T-helper 17 cell (primary cell): ENCODE results near the gene IGSF3. TPM values are rescaled to one million over a fixed set of nuclear protein-coding genes. Genes with fewer than 3 reads are reported as not detected.
"Not testable (repeated sequence)": the region's sequence is repeated elsewhere in the genome, so short reads cannot be mapped to it uniquely, and the experiment has no call there.

Experiments used
- ATAC-seq: fragments of 150-1000 bp; cut with Tn5 transposase; 2 replicates; pipeline ENCODE4 v1.10.0; 2021; ENCODE audit warnings: mild to moderate bottlenecking, moderate library complexity
- DNase-seq, 3 donors: peaks; one replicate each; pipeline versions ENCODE4 v3.0.0 to v3.0.0-alpha.2; 2020 to 2021
- H3K9me3 ChIP-seq: one replicate; pipeline ENCODE4 v1.7.0; 2013; ENCODE audit warnings: low read length, mild to moderate bottlenecking; ENCODE audit not compliant: control insufficient read depth, poor library complexity, severe bottlenecking
- H3K27ac Mint-ChIP-seq: one replicate; pipeline ENCODE4 v1.8.0; 2022; ENCODE audit warnings: mild to moderate bottlenecking, moderate library complexity, mixed read lengths
- H3K27me3 Mint-ChIP-seq: one replicate; pipeline ENCODE4 v1.8.0; 2022; ENCODE audit warnings: mixed read lengths
- H3K36me3 Mint-ChIP-seq: one replicate; pipeline ENCODE4 v1.8.0; 2022; ENCODE audit warnings: low read depth, mixed read lengths
- H3K4me1 Mint-ChIP-seq: one replicate; pipeline ENCODE4 v1.8.0; 2022; ENCODE audit warnings: mild to moderate bottlenecking, mixed read lengths
- H3K4me3 Mint-ChIP-seq: one replicate; pipeline ENCODE4 v1.8.0; 2022; ENCODE audit warnings: mild to moderate bottlenecking, moderate library complexity, mixed read lengths
- total RNA-seq, 4 donors: library from RNA in 2 of 4; stranded (reverse) in 2 of 4; gene quantifications; one replicate each; pipeline ENCODE4 v1.2.3 and lab custom pipeline; 2022 to 2026

The IGSF3 gene
- total RNA-seq, 2 donors from 2014 or later, result 0.02 to 0.16 TPM

DNA sequence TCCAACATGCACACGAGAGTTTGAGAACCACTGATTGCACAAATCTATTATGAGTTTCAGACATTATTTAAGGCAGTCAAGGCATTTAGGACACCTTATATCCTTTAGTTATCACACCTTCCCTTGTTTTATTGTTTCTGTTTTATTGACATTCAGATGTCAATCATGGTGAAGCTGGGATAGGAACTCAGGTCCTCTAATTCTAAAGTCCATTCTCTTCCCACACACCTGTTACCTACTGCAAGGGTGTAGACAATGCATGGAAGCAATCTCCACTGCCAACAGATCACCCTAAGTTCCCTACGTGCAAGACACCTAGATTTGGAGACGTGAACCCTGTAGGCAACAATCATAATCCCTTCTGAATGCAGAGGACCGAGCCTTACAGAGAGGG is 2.6 kb downstream of the IGSF3 start:
- Mint-ChIP-seq H3K4me3 (no peak overlapping the region), H3K27me3 (peaks cover 33% of the 10 kb centered on the region), H3K36me3 (peaks cover 2% of the 10 kb centered on the region), H3K27ac (no peak overlapping the region), H3K4me1 (peaks cover 11% of the 10 kb centered on the region)
- DNase-seq (no peak), ATAC-seq (no peak)
- H3K9me3 ChIP-seq, result no peaks in the 10 kb centered on the region

GRCh38 chr1:116664366-116664977 is 3.1 kb downstream of the IGSF3 start:
- peaks cover 11% of the 10 kb centered on the region for H3K4me1 Mint-ChIP-seq
- peaks cover 2% of the 10 kb centered on the region for H3K36me3 Mint-ChIP-seq
- DNase-seq, result no peak
- no peaks in the 10 kb centered on the region for H3K9me3 ChIP-seq
- H3K4me3 Mint-ChIP-seq, result no peak overlapping the region
- peaks cover 33% of the 10 kb centered on the region for H3K27me3 Mint-ChIP-seq
- ATAC-seq, result no peak
- no peak overlapping the region for H3K27ac Mint-ChIP-seq

GRCh38 chr1:116663821-116664220 is 3.7 kb downstream of the IGSF3 start:
- peaks cover 2% of the 10 kb centered on the region for H3K36me3 Mint-ChIP-seq
- H3K27ac Mint-ChIP-seq, result no peak overlapping the region
- H3K4me3 Mint-ChIP-seq, result no peak overlapping the region
- DNase-seq (no peak), ATAC-seq (no peak)
- H3K27me3 Mint-ChIP-seq, result peaks cover 33% of the 10 kb centered on the region
- peaks cover 11% of the 10 kb centered on the region for H3K4me1 Mint-ChIP-seq
- no peaks in the 10 kb centered on the region for H3K9me3 ChIP-seq

DNA sequence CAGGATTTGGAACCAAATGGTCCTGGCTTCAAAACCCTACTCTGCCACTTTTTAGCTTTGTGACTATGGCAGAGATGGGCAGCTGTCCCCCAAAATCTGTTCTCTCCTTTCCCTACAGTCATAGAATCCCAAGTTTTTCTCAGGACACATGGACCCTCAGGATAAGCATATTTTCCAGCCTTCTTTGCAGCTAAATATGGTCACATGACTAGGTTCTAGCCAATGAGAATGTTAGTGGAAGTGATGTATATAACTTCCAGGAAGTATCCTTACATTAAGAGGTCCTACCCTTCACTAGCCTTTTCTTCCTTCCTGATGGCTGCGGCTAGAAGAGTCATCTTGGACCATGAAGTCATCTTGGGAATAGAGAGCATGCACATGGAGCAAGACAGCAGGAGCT is 5.9 kb downstream of the IGSF3 start:
- no peak overlapping the region for H3K4me3 Mint-ChIP-seq
- no peak for ATAC-seq
- peaks cover 31% of the 10 kb centered on the region for H3K27me3 Mint-ChIP-seq

GRCh38 chr1:116658645-116659044 is 8.9 kb downstream of the IGSF3 start:
- H3K9me3 ChIP-seq, H3K36me3 Mint-ChIP-seq, ATAC-seq, H3K4me1 Mint-ChIP-seq, DNase-seq, H3K4me3 Mint-ChIP-seq: not testable (repeated sequence)
- peak overlapping the region; percentile 16 for H3K27ac Mint-ChIP-seq
- peaks cover 16% of the 10 kb centered on the region for H3K27me3 Mint-ChIP-seq

More for the DNA sequence above, 5.9 kb downstream of the IGSF3 start:
- H3K9me3 ChIP-seq, result no peaks in the 10 kb centered on the region
- Mint-ChIP-seq H3K4me1 (peaks cover 10% of the 10 kb centered on the region), H3K36me3 (peaks cover 2% of the 10 kb centered on the region), H3K27ac (no peak overlapping the region)
- no peak for DNase-seq

DNA sequence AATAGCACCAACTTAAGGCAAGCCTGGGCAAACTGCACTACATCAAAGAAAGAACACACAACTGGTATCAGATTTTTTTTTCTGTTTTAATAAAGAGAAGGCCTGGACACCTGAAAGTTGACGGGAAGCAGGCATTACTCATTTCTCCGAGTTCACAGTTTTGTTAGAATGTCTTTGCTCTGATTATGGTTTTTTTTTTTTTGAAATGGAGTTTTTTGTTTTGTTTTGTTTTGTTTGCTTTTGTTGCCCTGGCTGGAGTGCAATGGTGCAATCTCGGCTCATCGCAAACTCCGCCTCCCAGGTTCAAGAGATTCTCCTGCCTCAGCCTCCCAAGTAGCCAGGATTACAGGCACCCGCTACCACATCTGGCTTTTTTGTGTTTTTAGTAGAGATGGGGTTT is 9.7 kb downstream of the IGSF3 start:
- H3K4me3 Mint-ChIP-seq, H3K4me1 Mint-ChIP-seq, H3K9me3 ChIP-seq, DNase-seq, H3K36me3 Mint-ChIP-seq, H3K27ac Mint-ChIP-seq, ATAC-seq: not testable (repeated sequence)
- peaks cover 15% of the 10 kb centered on the region for H3K27me3 Mint-ChIP-seq

- DNase-seq (no peak), ATAC-seq (no peak)
- no peak overlapping the region for H3K4me3 Mint-ChIP-seq
- H3K4me1 Mint-ChIP-seq, result no peaks in the 10 kb centered on the region
- H3K27ac Mint-ChIP-seq, result no peak overlapping the region
- H3K27me3 Mint-ChIP-seq, result peaks cover 22% of the 10 kb centered on the region
- H3K36me3 Mint-ChIP-seq, result peaks cover 4% of the 10 kb centered on the region
- H3K9me3 ChIP-seq, result no peaks in the 10 kb centered on the region
These were observed 13.2 kb downstream of the IGSF3 start for GRCh38 chr1:116654351-116654750.

GRCh38 chr1:116652598-116652997 is 14.9 kb downstream of the IGSF3 start:
- not testable (repeated sequence) for H3K4me3 Mint-ChIP-seq, H3K9me3 ChIP-seq, H3K27ac Mint-ChIP-seq, H3K36me3 Mint-ChIP-seq, DNase-seq, ATAC-seq, H3K4me1 Mint-ChIP-seq
- H3K27me3 Mint-ChIP-seq, result peaks cover 22% of the 10 kb centered on the region

DNA sequence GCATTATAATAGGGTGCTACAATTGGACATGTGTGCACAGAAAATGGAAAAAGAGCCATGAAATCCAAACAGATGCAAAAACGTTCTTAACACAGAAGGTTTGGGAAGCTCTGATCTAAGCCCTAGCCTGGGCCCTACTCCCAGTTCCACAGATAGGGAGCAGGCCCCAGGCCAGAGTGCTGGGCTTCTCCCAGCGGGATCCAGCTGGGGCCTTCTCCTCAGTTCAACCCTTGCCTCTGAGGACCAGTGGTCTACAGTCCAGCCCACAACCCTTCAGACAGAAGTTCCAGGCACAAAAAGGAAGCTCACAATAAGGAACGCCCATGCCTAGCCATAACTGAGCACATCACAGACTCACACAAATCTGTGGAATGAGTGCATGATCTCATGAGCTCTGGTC is 16.8 kb downstream of the IGSF3 start:
- not testable (repeated sequence) for H3K36me3 Mint-ChIP-seq, ATAC-seq, H3K4me3 Mint-ChIP-seq, H3K27ac Mint-ChIP-seq, DNase-seq, H3K9me3 ChIP-seq, H3K4me1 Mint-ChIP-seq
- peaks cover 22% of the 10 kb centered on the region for H3K27me3 Mint-ChIP-seq

DNA sequence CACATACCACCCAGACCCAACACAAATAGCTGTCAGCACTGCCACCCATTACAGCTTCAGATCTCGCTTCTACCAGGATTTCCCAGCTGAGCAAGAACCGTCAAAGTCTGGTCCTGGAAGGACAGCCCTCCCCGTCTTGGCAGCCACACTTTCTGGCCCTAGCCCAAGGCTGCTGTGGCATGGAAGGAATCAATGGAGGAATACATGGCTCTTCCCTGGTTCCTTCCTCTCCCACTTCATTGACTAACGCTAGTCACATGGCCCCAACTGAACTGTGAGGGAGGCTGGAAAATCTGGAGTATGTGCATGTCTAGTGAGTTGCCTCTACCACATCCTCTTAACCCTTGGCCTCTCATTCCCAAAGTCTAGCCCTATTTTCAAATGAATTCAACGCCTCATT is 18.5 kb downstream of the IGSF3 start:
- H3K27me3 Mint-ChIP-seq, result peaks cover 20% of the 10 kb centered on the region
- not testable (repeated sequence) for ATAC-seq, H3K4me3 Mint-ChIP-seq, DNase-seq, H3K36me3 Mint-ChIP-seq, H3K27ac Mint-ChIP-seq, H3K4me1 Mint-ChIP-seq, H3K9me3 ChIP-seq

GRCh38 chr1:116648325-116648724 is 19.2 kb downstream of the IGSF3 start:
- not testable (repeated sequence) for ATAC-seq, H3K4me3 Mint-ChIP-seq, H3K36me3 Mint-ChIP-seq, H3K27ac Mint-ChIP-seq, H3K9me3 ChIP-seq, H3K4me1 Mint-ChIP-seq, DNase-seq
- peaks cover 20% of the 10 kb centered on the region for H3K27me3 Mint-ChIP-seq

DNA sequence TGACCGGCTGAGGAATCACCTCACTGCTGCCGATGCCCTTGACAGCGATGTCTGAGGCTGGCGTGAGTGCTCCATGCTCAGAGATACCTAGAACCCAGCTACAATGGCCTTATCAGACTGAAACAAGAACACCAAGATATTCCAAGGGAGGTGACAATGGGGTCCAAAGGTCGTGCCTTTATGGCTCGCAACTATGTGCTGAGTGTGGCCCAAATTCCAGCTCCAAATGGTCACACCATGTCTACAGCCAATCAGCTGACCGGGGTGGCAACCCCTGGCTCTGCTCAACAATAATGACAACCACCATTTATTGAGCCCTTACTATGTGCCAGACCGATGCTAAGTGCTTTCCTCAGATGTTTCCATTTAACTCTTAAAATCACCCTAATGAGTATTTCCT is 20.3 kb downstream of the IGSF3 start:
- DNase-seq, H3K4me3 Mint-ChIP-seq, ATAC-seq, H3K4me1 Mint-ChIP-seq, H3K27ac Mint-ChIP-seq, H3K9me3 ChIP-seq, H3K36me3 Mint-ChIP-seq: not testable (repeated sequence)
- H3K27me3 Mint-ChIP-seq, result peaks cover 20% of the 10 kb centered on the region

DNA sequence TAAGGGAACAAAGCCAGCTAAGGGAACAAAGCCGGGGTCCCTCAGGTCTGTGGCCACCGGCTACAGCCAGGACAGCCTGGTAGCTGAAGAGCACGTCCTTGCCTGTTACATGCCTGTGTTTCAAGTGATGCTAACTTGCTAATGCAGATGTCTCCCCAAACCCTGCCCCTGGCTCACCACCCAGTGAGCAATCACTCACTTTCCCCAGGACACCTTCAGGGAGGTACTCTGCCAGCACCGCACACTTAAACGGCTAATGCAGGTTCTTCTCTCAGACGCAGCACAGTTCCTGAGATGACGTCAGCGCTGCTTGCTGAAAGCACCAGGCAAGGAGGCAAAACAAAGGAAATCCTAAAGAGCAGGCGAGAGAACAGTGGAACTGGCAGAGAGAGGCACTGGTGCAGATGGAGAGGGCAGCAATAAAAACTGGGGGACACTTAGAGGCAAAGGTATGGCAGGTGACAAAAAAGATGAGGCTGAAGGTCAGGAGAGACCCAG is 20.8 kb downstream of the IGSF3 start:
- Mint-ChIP-seq H3K27ac (peak overlapping the region; percentile 57), H3K4me3 (peak overlapping the region; percentile 19)
- not testable (repeated sequence) for ATAC-seq

More for the DNA sequence above, 20.8 kb downstream of the IGSF3 start:
- DNase-seq, H3K4me1 Mint-ChIP-seq, H3K9me3 ChIP-seq, H3K36me3 Mint-ChIP-seq: not testable (repeated sequence)
- H3K27me3 Mint-ChIP-seq, result peaks cover 22% of the 10 kb centered on the region
